Fibroblast of skin of scalp (primary cell): ENCODE results near the gene ACIN1.
"Not testable (repeated sequence)": the region's sequence is repeated elsewhere in the genome, so short reads cannot be mapped to it uniquely, and the experiment has no call there.

ENCODE experiments used
- DNase-seq: peaks from one replicate; pipeline ENCODE4 v3.0.0-alpha.2; 2013

ACIN1 gene

GRCh38 chr14:23035303-23036144 is 59.4 kb downstream of the ACIN1 start:
- DNase-seq: no peak

- DNase-seq: peak; percentile 93
Observed at GRCh38 chr14:23034498-23035302, 60.2 kb downstream of the ACIN1 start, which contains the start of gene PSMB5. Gene PSMB5 (minus strand): TSS chr14:23034900. CDS start chr14:23034881, 19 bp downstream.

GRCh38 chr14:23033801-23034497 is 61.0 kb downstream of the ACIN1 start:
- DNase-seq: no peak

- DNase-seq: no peak
Observed at GRCh38 chr14:23033251-23033727, 61.6 kb downstream of the ACIN1 start.

GRCh38 chr14:23030936-23031335 is 64.0 kb downstream of the ACIN1 start:
- DNase-seq: no peak

- no peak for DNase-seq
Observed at GRCh38 chr14:23028799-23029198, 66.1 kb downstream of the ACIN1 start.

- DNase-seq: no peak
Observed at GRCh38 chr14:23025151-23025814, 69.7 kb downstream of the ACIN1 start.

- DNase-seq: no peak
Observed at GRCh38 chr14:23024612-23025075, 70.3 kb downstream of the ACIN1 start.

- DNase-seq: no peak
Observed at GRCh38 chr14:23023795-23024152, 71.2 kb downstream of the ACIN1 start.

GRCh38 chr14:23023022-23023794 is 71.7 kb downstream of the ACIN1 start:
- DNase-seq: no peak

- DNase-seq: no peak
Observed at GRCh38 chr14:23021889-23022442, 73.0 kb downstream of the ACIN1 start.

- DNase-seq: no peak
Observed at GRCh38 chr14:23021434-23021833, 73.5 kb downstream of the ACIN1 start.

- DNase-seq: no peak
Observed at GRCh38 chr14:23020143-23021128, 74.5 kb downstream of the ACIN1 start.

- no peak for DNase-seq
Observed at GRCh38 chr14:23018107-23018506, 76.8 kb downstream of the ACIN1 start.

- DNase-seq: no peak
Observed at GRCh38 chr14:23017091-23017490, 77.8 kb downstream of the ACIN1 start.

GRCh38 chr14:23015618-23016017 is 79.3 kb downstream of the ACIN1 start:
- DNase-seq: no peak

- not testable (repeated sequence) for DNase-seq
Observed at GRCh38 chr14:23013749-23014054, 81.2 kb downstream of the ACIN1 start.

- no peak for DNase-seq
Observed at GRCh38 chr14:23013054-23013748, 81.7 kb downstream of the ACIN1 start.
